AG20443 (cell line): Measurements from ENCODE around the gene SERAC1.

Experiments used
- DNase-seq: peaks from one replicate; pipeline ENCODE4 v3.0.0; 2012; ENCODE audit warnings: low spot score, mixed read lengths

The SERAC1 gene

GRCh38 chr6:158077676-158078075 is 90.4 kb downstream of the SERAC1 start:
- DNase-seq: no peak

- DNase-seq: no peak
These were observed 91.5 kb downstream of the SERAC1 start for GRCh38 chr6:158076548-158076947.

- DNase-seq: no peak
These were observed 94.3 kb downstream of the SERAC1 start for GRCh38 chr6:158073776-158074175.

GRCh38 chr6:158072083-158072721 is 95.9 kb downstream of the SERAC1 start:
- DNase-seq: peak; percentile 86

GRCh38 chr6:158071121-158072082 is 96.7 kb downstream of the SERAC1 start:
- no peak for DNase-seq

- no peak for DNase-seq
These were observed 97.5 kb downstream of the SERAC1 start for GRCh38 chr6:158070513-158070912.

GRCh38 chr6:158069800-158070195 is 98.3 kb downstream of the SERAC1 start:
- peak; percentile 56 for DNase-seq

GRCh38 chr6:158068893-158069799 is 98.9 kb downstream of the SERAC1 start:
- DNase-seq: peak; percentile 70

GRCh38 chr6:158068156-158068892 is 99.7 kb downstream of the SERAC1 start:
- DNase-seq: no peak

GRCh38 chr6:158067436-158068015 is 100.5 kb downstream of the SERAC1 start:
- no peak for DNase-seq

GRCh38 chr6:158066136-158066781 is 101.8 kb downstream of the SERAC1 start:
- no peak for DNase-seq

GRCh38 chr6:158064725-158065251 is 103.3 kb downstream of the SERAC1 start:
- DNase-seq: no peak

- DNase-seq: no peak
These were observed 104.3 kb downstream of the SERAC1 start for GRCh38 chr6:158063736-158064135.

GRCh38 chr6:158061709-158062461 is 106.2 kb downstream of the SERAC1 start:
- no peak for DNase-seq

GRCh38 chr6:158061361-158061708 is 106.7 kb downstream of the SERAC1 start:
- DNase-seq: no peak

GRCh38 chr6:158060455-158061360 is 107.4 kb downstream of the SERAC1 start:
- peak; percentile 89 for DNase-seq
